Fibroblast of skin of scalp (primary cell): Measurements from ENCODE around the gene EDAR.

Source experiments
- DNase-seq: peaks from one replicate; pipeline ENCODE4 v3.0.0-alpha.2; 2013

Gene EDAR

DNA sequence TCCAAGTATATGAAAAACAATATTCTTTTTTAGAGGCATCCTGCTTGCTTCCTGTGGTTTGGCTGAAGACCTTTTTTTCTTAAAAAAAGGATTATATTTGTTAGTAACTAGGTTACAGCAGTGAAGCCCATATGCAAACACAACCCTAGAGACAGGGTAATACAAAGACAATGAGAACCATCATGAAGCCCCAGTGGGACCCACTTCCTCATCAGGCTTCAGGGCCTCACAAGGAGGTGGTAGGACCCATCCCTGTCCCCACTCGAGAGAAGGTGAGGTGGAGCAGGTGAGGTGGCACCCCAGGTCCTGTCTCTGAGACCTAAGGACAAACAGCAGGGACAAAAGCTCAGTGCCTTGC, 80.3 kb downstream of the EDAR start:
- DNase-seq: no peak

- no peak for DNase-seq
Observed at GRCh38 chr2:108907822-108908712, 81.0 kb downstream of the EDAR start.

- no peak for DNase-seq
Observed at GRCh38 chr2:108906403-108907077, 82.5 kb downstream of the EDAR start.

- no peak for DNase-seq
Observed at GRCh38 chr2:108905906-108906305, 83.1 kb downstream of the EDAR start.

GRCh38 chr2:108905176-108905575, 83.8 kb downstream of the EDAR start:
- DNase-seq: no peak

GRCh38 chr2:108904680-108905079, 84.3 kb downstream of the EDAR start:
- DNase-seq: no peak

DNA sequence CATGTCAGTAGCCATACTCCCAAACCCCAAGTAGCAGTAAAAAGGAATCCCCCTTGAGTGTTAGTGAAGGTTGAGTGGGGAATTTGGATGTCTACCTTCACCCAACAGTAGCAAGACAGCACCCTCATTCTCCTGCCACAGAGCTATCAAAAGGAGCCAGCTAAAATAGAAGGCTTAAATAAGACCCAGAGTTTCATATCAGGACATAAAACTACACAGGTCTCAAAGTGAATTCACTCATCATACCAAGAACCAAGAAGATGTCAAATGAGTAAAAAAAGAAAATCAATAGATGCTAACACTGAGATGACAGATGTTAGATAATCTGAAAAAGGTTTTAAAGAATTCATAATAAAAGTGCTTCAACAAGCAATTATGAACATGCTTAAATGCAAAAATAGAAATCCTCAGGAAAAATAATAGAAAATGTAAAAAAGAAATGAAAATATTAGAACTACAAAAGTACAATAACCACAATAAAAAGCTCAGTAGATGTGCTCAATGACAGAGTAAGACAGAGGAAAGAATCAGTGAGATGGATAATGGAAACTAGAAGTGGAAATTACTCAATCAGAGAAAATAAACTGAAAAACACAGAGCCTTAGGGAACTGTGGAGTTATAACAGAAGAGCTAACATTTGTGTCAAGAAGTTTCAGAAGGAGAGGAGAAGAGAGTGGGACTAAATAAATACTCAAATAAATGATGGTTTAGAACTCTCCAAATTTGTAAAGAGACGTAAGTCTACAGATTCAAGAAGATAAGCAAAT, 90.5 kb downstream of the EDAR start:
- DNase-seq: no peak

DNA sequence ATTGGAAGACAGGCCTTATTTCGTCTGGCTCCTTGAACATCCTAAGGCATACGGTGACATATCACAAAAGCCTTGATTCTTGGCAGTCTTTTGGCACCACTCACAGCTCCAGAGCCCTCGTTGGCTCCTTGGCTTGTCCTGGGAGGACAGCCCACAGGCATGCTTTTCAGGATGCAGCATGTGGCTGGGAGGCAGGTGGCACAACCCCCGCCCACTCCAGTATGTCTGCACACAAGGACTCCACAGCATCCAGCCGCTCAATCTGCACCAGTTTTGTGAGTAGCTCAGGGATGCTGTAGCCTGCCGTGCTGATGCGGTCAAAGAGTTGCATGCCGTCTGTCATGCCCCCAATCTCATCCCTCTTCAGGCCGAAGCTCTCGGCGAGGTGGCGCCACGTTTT, 92.3 kb downstream of the EDAR start:
- DNase-seq: no peak

GRCh38 chr2:108895188-108895587, 93.8 kb downstream of the EDAR start:
- no peak for DNase-seq

- no peak for DNase-seq
Observed at GRCh38 chr2:108894766-108895165, 94.3 kb downstream of the EDAR start.

DNA sequence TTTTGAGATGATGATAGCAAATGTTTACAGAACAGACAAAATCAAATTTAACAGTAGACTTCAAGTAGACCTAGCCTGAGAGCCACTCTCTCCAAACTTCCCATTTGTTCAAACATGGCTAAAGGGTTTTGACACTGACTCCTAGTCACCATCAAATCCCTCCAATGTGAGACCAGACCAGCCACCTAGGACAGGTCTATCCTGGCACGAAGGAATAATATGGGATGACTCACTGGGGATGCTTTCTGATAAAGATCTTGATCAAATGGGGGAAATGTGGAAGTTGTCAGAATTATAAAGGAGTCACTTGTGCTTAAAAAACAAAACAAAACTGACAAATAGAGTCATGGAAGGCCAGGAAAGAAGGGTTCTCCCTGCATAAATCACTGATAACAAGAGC, 95.7 kb downstream of the EDAR start:
- no peak for DNase-seq

DNA sequence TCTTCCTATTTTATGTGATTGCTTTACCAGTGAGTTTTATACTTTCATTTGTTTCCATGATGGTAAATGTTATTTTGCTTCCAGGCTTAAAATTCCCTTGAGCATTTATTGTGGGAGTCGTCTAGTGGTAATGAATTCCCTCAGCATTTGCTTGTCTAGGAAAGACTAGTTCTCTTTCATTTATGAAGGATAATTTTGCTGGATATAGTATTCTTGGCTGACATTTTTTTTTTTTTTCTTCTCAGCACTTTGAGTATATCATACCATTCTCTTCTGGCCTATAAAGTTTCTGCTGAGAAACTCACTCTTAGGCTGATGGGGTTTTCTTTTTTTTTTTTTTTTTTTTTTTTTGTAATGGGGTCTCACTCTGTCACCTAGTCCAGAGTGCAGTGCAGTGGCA, 99.1 kb downstream of the EDAR start:
- DNase-seq: no peak

- no peak for DNase-seq
Observed at GRCh38 chr2:108884619-108885018, 104.4 kb downstream of the EDAR start.

- no peak for DNase-seq
Observed at GRCh38 chr2:108878276-108878675, 110.7 kb downstream of the EDAR start.

- no peak for DNase-seq
Observed at GRCh38 chr2:108877506-108877905, 111.5 kb downstream of the EDAR start.

DNA sequence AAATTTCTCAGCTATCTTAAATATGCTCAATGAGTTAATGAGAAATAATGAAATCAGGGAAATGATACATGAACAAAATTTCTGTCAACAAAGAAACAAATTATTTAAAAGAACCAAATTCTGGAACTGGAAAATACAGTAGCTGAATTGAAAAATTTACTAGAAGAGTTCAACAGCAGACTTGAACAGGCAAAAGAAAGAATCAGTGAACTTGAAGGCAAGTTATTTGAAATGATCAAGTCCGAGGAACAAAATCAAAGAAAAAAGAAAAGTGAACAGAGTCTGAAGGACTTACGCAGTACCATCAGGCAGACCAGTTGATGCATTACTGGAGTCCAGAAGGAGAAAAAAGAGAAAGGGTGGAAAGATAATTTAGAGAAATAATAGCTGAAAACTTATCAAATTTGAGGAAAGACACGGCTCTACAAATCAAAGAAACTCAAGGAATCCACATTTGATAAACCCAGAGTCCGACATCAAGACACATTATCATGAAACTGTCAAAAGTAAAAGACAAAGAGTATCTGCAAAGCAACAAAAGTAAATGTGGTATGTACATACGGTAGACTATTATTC, 118.9 kb downstream of the EDAR start:
- no peak for DNase-seq

DNA sequence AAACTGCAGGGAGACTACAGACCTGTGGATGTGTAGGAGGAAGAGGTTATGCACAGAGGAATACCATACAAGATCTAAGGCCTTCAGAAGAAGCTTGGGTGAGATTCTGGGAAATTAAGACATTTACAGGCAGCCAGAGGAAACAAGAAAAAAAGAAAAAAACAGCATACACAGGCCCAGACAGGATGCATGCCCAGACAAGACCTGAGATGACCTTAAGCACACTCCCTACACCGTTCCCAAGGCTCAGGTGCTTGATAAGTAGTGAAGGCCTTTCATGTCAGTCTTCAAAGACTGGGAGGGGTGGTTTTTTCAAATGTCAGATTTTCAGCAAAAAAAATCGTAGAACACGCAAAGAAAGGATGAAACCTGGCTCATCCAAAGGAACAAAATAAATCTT, 119.5 kb downstream of the EDAR start:
- no peak for DNase-seq

DNA sequence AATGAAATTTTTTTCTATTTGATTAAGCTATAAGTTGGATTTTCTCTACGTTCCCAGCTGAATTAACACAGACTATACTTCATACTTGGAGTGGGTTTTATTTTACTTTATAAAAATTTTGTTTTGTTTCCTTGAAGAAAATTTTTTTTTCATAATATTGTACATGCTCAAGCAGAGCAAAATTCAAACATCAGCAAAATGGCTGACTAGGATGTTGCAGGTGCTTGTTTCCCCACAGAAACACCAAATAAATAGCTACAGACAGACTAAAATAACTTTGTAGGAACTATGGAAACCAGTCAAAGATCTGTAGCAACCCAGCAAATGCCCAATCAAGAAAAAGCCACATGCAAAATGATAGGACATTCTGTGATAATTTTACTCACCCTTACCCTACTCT, 120.1 kb downstream of the EDAR start:
- DNase-seq: no peak

- no peak for DNase-seq
Observed at GRCh38 chr2:108866041-108866440, 123.0 kb downstream of the EDAR start.

DNA sequence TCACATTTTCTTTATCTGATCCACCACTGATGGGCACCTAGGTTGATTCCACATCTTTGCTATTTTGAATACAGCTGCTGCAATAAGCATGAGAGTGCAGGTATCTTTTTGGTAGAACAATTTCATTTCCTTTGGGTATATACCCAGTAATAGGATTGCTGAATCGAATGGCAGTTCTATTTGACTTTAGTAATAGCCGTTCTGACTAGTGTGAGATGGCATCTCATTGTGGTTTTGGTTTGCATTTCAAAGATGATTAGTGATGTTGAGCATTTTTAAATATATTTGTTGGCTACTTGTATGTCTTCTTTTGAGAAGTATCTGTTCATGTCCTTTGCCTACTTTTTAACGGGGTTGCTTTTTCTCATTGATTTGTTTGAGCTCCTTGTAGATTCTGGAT, 130.1 kb downstream of the EDAR start:
- peak; percentile 60 for DNase-seq

DNA sequence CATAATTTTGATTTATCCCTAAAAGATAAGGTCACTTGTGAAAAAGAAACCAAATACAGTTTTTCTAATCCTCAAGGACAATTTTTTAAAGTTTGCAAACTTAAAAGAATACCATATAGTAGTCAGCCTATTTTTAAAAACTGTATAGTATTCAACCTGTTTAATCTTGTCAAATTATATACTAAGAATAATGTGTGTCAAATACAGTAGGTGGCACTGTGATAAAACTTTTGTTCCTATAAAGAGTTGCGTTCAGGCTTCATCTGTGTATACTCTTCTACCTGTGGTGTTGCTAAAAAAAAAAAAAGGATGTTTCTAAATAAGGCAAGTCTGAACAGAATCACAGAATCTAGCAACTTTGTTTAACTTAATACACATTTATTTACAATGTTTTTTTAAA, 133.8 kb downstream of the EDAR start:
- peak; percentile 15 for DNase-seq

- DNase-seq: no peak
Observed at GRCh38 chr2:108854484-108854883, 134.5 kb downstream of the EDAR start.

- DNase-seq: peak; percentile 4
Observed at GRCh38 chr2:108853421-108853820, 135.6 kb downstream of the EDAR start.
